HepG2 (cell line): ENCODE data around the gene TASOR. TPM values are rescaled to one million over a fixed set of nuclear protein-coding genes. Genes with fewer than 3 reads are reported as not detected.
A peak's percentile ranks its signal among the peaks of the same experiment; 100 is the strongest.

ENCODE experiments used
- CENPX ChIP-seq: sonication (generic); formaldehyde crosslinking; IDR thresholded peaks from 2 replicates; pipeline ENCODE4 v1.9.0; 2021; ENCODE audit warnings: mild to moderate bottlenecking, missing genetic modification reagents, moderate library complexity
- POGZ ChIP-seq: sonication (generic); formaldehyde crosslinking; IDR thresholded peaks from 2 replicates; pipeline ENCODE4 v1.4.0; 2020; ENCODE audit warnings: mild to moderate bottlenecking, missing genetic modification reagents
- PRPF4 ChIP-seq: fragments of 200-400 bp; formaldehyde crosslinking; IDR thresholded peaks from 2 replicates; pipeline ENCODE4 v1.6.1; 2016; ENCODE audit warnings: low read length, low read depth; ENCODE audit not compliant: poor library complexity, severe bottlenecking
- SNAPC4 ChIP-seq: sonication (generic); formaldehyde crosslinking; IDR thresholded peaks from 2 replicates; pipeline ENCODE4 v1.4.0; 2020; ENCODE audit warnings: mild to moderate bottlenecking, missing genetic modification reagents
- TRIM24 ChIP-seq: sonication (generic); formaldehyde crosslinking; IDR thresholded peaks from 2 replicates; pipeline ENCODE4 v1.8.0; 2022; ENCODE audit warnings: mild to moderate bottlenecking, missing genetic modification reagents
- ZBTB3 ChIP-seq: sonication (generic); formaldehyde crosslinking; IDR thresholded peaks from 2 replicates; pipeline ENCODE4 v1.4.0; 2020; ENCODE audit warnings: low read depth, mild to moderate bottlenecking, moderate library complexity, missing genetic modification reagents, borderline replicate concordance
- ZMYM2 ChIP-seq: sonication (generic); formaldehyde crosslinking; IDR thresholded peaks from 2 replicates; pipeline ENCODE4 v1.8.0; 2022; ENCODE audit warnings: mild to moderate bottlenecking, missing genetic modification reagents
- ZNF296 ChIP-seq: sonication (generic); formaldehyde crosslinking; conservative IDR thresholded peaks from 2 replicates; pipeline ENCODE4 v1.5.0; 2020; ENCODE audit warnings: mild to moderate bottlenecking, missing genetic modification reagents
- ZNF317 ChIP-seq: sonication (generic); formaldehyde crosslinking; IDR thresholded peaks from 2 replicates; pipeline ENCODE4 v1.5.0; 2020; ENCODE audit warnings: mild to moderate bottlenecking, missing genetic modification reagents
- ZNF773 ChIP-seq: sonication (generic); formaldehyde crosslinking; IDR thresholded peaks from 2 replicates; pipeline ENCODE4 v1.4.0; 2020; ENCODE audit warnings: missing genetic modification reagents, borderline replicate concordance
- ZNF878 ChIP-seq: sonication (generic); formaldehyde crosslinking; IDR thresholded peaks from 2 replicates; pipeline ENCODE4 v1.8.1; 2023; ENCODE audit warnings: mild to moderate bottlenecking, missing genetic modification reagents, moderate library complexity
- polyA plus RNA-seq, 8 experiments: library from polyadenylated mRNA; depleted of rRNA in 3 of 8; stranded (reverse) in 7 of 8; unstranded in 1 of 8; fragments of >200 nt; fragmentation: Illumina TruSeq in 4 of 8; extraction: Trizol in 4 of 8; gene quantifications; 2 replicates each; pipeline versions ENCODE4 v1.2.1 to v1.2.3, GENCODE V29; 2011 to 2016; ENCODE audit warnings: low read depth in 4 of 8, missing spikeins in 1 of 8, mixed read lengths in 1 of 8; ENCODE audit not compliant: insufficient read depth in 1 of 8
- total RNA-seq, 5 experiments: library from RNA; depleted of rRNA; stranded (reverse); fragments of >200 nt; fragmentation: Illumina TruSeq; extraction: Trizol; gene quantifications; 2 replicates each; pipeline ENCODE4 v1.2.3, GENCODE V29; 2016; ENCODE audit warnings: low read depth in 1 of 5
- TF ChIP-seq, protein P1 (sequence below): sonication (generic); formaldehyde crosslinking; IDR thresholded peaks from 2 replicates; pipeline ENCODE4 v1.4.0; 2020; ENCODE audit warnings: low read depth, mild to moderate bottlenecking, missing genetic modification reagents

TASOR gene
- total and polyA plus RNA-seq, 2 of the 13 experiments (the other 11 are each of a cell fraction or from before 2014, with no cell fraction given): 20.1 to 32.5 TPM

- TF ChIP-seq PRPF4 (peak; percentile 55), ZBTB3 (CRISPR knock-in tag) (no peak), TRIM24 (CRISPR knock-in tag) (no peak), POGZ (CRISPR knock-in tag) (peak; percentile 71), ZMYM2 (CRISPR knock-in tag) (peak; percentile 64; the same call in 1 of the 2 replicates), SNAPC4 (CRISPR knock-in tag) (no peak), CENPX (CRISPR knock-in tag) (no peak; the same call in 1 of the 2 replicates), ZNF317 (0 out of 2 replicates have a peak, but pooled peaks have one; percentile 45), ZNF878 (0 out of 2 replicates have a peak, but pooled peaks have one; percentile 80), ZNF773 (CRISPR knock-in tag) (peak; percentile 97; the same call in 1 of the 2 replicates), ZNF296 (peak; percentile 81)
- TF ChIP-seq, protein P1, sequence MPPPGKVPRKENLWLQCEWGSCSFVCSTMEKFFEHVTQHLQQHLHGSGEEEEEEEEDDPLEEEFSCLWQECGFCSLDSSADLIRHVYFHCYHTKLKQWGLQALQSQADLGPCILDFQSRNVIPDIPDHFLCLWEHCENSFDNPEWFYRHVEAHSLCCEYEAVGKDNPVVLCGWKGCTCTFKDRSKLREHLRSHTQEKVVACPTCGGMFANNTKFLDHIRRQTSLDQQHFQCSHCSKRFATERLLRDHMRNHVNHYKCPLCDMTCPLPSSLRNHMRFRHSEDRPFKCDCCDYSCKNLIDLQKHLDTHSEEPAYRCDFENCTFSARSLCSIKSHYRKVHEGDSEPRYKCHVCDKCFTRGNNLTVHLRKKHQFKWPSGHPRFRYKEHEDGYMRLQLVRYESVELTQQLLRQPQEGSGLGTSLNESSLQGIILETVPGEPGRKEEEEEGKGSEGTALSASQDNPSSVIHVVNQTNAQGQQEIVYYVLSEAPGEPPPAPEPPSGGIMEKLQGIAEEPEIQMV (CRISPR knock-in tag): no peak
Observed at GRCh38 chr3:56683122-56683817, at the start of gene TASOR (continued).
